NCI-H1694 (cell line): ENCODE results near the gene STRA6.
"Not testable (repeated sequence)": the region's sequence is repeated elsewhere in the genome, so short reads cannot be mapped to it uniquely, and the experiment has no call there.

Source experiments
- DNase-seq: peaks from one replicate; lab custom pipeline; 2025; lab: John Stamatoyannopoulos, UW

The STRA6 gene

GRCh38 chr15:74179983-74180880 lies 22.4 kb downstream of the STRA6 start:
- no peak for DNase-seq

- DNase-seq: no peak
Measured at GRCh38 chr15:74179101-74179841, 23.3 kb downstream of the STRA6 start.

GRCh38 chr15:74178326-74179100 lies 24.1 kb downstream of the STRA6 start:
- no peak for DNase-seq

GRCh38 chr15:74176262-74177214 lies 26.0 kb downstream of the STRA6 start:
- DNase-seq: no peak

- no peak for DNase-seq
Measured at GRCh38 chr15:74175271-74176191, 27.1 kb downstream of the STRA6 start.

GRCh38 chr15:74174958-74175253 lies 27.7 kb downstream of the STRA6 start:
- no peak for DNase-seq

GRCh38 chr15:74174219-74174957 lies 28.2 kb downstream of the STRA6 start:
- DNase-seq: no peak

- DNase-seq: no peak
Measured at GRCh38 chr15:74173380-74174218, 29.0 kb downstream of the STRA6 start, which contains the start of gene ISLR. TSS of gene ISLR (plus strand) at chr15:74173710. CDS start at chr15:74174859, 1,149 bp downstream.

- no peak for DNase-seq
Measured at GRCh38 chr15:74172701-74173379, 29.7 kb downstream of the STRA6 start.

- DNase-seq: no peak
Measured at GRCh38 chr15:74171965-74172541, 30.5 kb downstream of the STRA6 start.

GRCh38 chr15:74170875-74171578 lies 31.6 kb downstream of the STRA6 start:
- DNase-seq: no peak

- no peak for DNase-seq
Measured at GRCh38 chr15:74170071-74170844, 32.3 kb downstream of the STRA6 start.

GRCh38 chr15:74168711-74169126 lies 33.9 kb downstream of the STRA6 start:
- no peak for DNase-seq

GRCh38 chr15:74167891-74168331 lies 34.7 kb downstream of the STRA6 start:
- no peak for DNase-seq

GRCh38 chr15:74165461-74165860 lies 37.1 kb downstream of the STRA6 start:
- DNase-seq: no peak

GRCh38 chr15:74162195-74162536 lies 40.4 kb downstream of the STRA6 start:
- DNase-seq: not testable (repeated sequence)
